Stimulated activated CD4-positive, alpha-beta T cell treated with anti-CD3 and anti-CD28 coated beads, Interleukin-1b, Interleukin-23, amount 100 ng/mL, for 4 hours (primary cell): Measurements from ENCODE around the gene EFCAB6.

Source experiments
- DNase-seq, 2 donors: peaks; one replicate each; pipeline ENCODE4 v3.0.0-alpha.2; 2020; ENCODE audit warnings: low read depth in 2 of 2

EFCAB6 gene

DNA sequence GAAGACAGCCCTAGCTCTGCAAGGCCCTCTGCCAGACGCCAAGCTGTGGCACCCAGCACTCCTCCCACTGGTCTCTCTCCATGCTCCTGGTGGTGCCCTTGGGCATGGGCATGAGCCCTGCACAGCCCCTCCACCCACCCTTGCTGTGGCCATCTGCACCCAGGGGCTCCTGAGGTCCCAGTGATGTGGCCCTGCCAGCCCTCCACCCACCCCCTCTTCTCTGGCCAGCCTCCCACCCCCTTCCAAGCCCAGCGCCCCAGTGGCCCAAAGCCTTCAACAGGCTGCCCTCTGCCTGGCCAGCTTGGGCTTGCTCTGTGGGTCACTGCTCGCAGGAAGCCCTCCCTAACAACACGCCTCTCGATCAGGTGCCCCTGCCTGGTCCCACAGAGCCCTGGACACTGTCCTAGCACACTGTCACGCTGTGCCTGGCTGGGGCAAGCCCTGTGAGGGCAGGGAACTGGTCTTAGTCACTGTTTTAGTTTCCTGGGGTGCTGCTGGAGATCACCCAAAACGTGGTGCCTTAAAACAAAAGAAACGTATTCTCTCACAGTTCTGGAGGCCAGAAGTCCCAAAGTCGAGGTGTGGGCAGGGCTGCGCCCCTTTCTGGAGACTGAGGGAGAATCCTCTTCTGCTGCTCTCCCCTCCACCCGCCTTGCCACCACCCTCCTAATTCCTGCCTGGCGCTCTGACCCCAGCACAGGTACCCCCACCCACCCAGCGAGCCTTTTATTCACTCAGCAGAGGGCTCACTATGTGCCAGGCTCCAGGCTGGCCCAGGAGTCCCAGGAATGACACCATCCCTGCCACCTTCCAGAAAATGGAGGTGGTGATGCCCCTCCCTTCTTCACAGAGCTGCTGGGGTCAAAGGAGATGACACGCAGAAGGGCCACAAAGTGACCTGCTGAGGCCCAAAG lies 35.5 kb upstream of the EFCAB6 start:
- no peak for DNase-seq

DNA sequence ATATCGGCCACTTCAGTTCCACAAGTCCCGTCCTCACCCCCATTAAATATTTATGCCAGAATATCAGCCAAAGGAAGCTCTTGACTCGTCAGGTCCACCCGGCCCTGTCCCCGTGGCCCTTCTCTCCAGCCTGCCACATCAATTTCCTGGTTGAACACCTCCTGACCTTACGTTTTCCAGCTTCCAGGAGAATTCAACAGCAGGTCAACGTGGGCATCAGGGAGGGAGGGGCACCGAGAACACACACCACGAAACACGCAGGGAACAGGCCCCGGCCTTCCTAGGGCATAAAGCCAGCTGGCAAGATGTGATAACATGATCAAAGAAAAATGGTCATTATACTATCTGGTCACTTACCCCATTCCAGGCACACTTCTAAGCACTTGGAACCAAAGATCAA lies 34.9 kb upstream of the EFCAB6 start:
- DNase-seq = no peak

DNA sequence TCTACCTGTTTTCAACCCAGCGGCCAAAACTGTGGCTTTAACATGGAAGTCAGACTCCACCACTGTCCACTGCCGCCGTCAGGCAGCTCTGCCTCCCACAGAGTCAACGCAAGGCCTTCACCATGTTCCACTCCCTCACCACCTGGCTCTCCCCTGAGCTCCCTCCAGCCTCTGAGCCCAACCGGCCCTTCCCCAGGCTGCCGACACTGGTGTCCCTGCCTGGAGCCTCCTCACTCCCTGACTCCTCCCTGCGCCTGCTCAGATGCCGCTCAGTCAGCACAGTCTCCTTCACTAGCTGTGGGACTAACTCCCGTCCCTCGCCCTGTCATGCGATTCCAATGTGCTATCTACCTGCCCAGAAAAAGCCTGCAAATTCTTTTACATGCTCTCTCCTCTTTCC lies 33.9 kb upstream of the EFCAB6 start:
- DNase-seq = no peak

DNA sequence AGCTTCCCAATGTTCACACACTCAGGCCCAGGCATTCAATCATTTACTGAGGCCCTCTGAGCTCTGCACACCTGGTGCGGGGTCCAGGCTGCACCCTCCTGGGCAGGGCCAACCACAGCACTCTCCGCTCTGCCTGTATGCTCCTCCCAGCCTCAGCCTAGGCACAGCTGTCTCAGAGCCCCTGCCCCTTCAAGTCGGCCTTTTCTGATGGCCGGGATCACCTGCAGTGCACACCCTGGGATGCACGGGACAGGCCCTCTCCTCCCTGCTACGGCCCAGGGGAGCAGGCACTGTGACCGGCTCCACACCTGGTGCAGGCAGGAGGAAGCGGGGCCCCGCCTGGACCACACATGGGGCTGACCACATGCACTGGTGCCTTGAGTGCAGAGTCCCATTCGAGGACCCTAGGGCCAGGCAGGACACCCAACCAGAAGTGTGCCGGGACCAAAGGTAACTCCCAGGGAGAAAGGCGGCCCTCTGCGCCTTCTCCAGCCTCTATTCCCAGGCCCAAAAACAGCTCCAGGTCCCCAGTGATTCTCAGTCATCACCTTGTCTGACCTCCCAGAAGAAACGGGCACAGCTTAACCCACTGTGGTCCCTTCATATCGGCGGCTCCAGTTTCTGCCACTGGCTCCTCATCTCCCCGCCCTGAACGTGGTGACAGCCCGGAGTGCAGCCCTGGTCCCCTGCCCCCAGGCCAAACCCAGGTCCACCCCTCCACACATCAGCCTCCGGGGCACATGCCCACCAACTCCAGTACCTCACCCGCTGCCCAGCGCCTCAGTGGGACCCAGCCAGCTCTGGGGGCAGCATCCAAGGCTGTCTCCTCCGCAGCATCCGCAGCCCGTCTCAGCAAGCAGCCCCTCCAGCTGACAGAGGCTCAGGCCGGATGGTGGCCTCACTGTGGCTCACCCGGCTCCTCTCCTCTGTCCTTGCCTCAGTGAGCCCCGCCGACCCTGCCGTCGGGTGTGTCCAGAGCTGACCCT lies 32.7 kb upstream of the EFCAB6 start:
- DNase-seq = no peak

DNA sequence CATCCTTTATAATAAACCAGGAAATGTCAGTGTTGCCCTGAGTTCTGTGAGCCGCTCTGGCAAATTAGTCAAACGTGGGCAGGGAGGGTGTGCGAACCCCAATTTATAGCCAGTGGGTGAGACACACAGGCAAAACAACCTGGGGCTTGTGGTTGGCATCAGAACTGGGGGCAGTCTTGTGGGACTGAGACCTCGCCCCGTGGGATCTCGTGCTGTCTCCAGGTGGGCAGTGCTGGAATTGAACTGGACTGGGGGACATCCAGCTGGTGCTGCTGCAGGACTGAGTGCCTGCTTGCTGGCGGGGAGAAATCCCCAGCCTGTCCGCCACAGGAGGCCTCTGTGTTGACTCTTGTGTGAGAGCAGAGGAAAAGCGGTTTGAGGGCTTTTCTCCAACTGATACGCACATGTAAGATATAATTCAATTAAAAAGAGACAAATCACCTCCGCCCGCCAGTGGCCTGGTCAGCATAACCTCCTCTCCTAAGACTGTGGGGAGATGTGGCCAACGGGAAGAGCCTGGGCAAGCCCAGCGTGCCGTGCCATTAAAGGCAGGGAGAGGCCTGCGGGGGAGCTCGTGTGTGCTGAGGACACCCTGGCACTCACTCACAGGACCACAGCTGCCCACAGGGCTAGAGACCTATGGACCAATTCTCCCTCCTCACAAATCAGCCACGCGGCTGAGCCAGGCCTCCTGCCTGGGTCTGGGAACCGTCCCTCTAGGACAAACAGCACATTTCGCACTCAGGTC lies 31.9 kb upstream of the EFCAB6 start:
- no peak for DNase-seq

DNA sequence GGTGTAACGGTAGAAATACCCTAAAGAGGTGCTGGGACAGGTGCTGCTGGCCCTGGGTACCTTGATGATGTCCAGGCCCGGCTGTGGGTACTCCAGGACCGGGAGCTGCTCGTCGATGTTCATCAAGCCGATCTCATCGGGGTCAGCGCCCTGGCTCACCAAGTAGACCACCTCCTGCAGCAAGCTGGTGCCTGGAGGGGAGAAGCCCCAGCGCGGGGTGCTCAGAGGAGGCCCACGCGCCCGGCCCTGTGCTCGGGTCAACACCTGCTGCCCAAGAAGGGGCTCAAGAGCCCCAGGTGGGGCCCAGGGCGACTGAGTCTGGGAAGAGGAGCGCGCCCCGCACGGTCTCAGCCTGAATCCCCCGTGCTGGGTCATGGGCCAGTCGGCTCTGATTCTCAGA lies 29.6 kb upstream of the EFCAB6 start:
- no peak for DNase-seq

DNA sequence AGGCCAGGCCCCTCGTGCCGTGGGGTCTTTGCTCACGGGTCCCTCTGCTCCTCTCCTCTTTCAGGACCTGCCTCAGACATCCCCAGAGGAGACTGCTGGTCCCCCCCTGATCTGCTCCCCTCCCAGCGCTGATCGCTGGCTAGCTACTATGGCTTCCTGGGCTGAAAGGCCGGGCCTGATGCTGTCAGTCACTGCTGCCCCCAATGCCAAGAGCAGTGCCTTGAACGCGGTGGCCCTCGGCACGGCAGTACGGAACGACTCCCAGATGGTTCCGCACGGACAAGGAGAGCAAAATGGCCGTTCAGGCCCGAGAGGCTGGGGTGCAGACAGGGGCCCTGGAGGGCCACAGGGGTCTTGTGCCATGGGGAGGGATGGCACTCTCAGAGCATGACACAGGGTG lies 28.7 kb upstream of the EFCAB6 start:
- no peak for DNase-seq

DNA sequence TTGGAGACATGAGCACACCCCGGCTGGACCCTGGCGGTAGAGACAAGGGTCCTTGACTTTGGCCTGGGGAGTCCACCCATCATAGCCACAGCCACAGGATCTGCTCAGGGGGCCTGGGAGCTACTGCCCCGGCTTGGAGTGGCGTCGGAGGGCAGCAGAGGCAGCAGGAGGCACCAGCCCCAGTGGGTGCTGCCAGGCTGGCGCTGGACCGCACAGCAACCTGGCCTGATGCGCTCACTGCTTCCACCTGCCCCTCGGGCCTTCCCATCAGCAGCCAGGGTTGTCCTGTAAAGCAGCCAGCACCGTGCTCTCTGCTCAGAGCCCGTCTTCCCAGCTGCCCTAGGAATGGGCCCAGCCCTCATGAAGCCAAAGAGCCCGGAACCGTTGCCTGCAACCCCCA lies 28.3 kb upstream of the EFCAB6 start:
- DNase-seq = no peak

DNA sequence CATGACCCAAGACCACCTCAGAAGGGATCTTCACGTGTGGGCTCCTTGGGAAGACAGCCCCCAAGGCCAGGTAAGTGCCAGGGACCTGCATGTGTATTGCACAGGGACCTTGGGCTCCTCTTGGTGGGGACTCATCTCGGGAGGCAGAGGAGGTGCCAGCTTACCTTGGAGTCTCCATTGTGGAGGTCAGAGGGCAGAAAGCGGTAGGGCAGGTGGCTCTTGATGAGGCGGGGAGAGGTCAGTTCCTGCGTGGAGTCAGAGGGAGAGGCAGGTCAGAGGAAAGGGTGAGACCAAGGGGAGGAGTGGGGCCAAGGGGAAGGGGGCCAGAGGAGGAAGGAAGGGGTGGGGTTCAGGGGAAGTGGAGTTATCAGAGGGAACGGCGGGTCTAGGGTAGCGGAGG lies 27.7 kb upstream of the EFCAB6 start:
- DNase-seq = no peak

DNA sequence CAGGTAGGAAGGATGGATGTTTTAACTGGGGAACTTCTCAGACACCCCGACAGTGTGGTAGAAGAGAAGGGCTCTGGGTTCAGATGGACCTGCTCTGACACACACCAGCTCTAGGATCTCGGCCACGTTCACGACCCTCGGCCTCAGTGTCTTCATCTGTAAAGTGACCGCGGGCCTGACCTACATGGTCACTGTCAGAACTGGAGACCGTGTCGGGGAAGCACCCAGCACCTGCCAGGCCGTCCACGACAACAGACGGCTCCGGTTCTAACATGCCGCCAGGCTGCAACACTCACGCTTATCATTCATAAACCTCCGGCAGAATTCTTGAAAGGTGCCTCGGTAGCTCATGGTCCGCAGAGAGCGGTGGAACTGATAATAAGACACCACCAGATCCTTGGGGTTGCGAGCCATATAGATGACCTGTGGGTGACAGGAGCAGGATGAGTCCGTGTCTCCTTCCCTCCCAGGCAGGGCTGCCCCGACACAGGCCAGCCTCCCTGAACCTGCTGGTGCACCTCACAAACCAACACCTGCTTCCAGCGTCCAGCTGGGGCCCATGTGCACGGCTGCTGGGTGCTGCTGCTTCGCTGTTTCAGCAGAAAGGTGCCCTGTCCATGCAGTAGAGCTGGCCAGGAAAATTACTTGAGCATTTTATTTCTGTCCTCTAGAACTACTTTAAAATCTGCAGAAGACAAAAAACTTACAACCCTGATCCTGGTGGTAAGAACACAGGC lies 26.6 kb upstream of the EFCAB6 start:
- no peak for DNase-seq

DNA sequence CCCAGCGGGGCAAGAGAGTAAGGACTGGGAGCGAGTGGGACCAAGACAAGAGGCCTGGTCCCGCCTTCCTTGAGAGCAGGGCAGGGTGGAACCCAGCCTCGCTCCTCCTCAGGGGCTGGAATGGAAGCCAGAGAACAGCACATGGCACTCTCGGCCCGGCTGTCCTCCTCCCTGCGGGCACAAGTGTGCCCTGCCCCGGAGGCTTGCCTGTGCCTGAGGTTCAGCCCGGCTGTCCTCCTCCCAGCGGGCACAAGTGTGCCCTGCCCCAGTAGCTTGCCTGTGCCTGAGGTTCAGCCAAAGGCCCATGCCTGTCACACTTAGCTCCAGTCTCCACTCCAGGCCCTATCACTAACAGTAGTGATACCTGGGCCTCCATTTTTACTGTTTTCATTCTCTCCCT lies 26.1 kb upstream of the EFCAB6 start:
- DNase-seq = no peak

DNA sequence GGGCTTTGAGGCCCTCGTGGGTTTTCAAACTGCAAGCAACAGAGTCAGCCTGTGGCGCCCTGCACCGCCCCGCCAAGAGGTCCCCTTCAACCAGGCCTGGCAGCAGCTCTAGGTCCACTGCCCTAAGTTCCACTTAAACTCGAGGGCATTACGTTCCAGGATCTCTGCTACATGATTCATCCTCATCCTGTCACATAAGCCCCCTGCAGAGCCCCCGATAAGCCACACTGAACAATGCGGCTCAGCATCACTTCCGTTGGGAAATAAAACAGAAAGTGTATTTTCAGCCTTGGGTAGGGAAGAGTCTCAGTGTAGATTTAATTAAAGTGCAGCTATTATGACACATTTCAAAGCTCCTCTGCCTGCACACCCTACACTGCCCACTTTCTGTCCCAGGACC lies 25.6 kb upstream of the EFCAB6 start:
- no peak for DNase-seq

DNA sequence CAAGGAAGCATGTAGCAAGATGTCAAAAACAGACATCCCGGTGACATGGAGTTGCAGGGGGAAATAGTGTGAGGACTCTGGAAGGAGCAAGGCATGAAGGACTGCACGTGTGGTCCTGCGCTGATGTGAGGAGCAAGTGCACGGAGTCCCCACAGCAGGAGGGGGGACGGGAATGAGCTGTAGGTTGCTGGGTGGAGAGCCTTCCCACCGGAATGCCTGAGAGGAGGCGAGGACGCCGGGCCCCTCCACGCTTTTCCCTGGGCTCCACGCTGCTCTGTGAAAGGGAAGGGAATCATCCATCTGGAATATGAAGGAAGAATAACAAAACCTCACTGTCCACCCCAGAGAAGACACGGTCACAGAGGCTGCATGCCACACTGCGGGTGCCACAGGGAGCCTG lies 23.6 kb upstream of the EFCAB6 start:
- no peak for DNase-seq

DNA sequence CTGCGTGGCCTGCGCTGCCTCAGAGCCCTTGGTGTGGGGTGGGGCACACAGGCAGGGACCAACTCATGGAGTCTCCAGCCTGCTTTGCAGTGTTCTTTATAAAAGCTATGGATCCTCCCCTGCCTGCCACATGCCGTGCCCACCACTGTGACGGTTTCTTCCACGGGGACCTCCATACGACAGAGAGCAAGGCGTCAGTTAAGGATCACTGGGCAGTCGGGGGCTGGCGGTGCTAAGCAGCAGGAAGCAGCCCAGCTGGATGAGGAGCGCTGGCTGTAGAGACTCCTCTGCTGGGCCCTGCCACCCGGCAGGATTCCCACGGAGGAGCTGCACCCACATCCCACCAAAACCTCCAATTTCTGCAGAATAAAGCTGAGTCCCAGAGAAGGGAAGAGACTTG lies 23.1 kb upstream of the EFCAB6 start:
- DNase-seq = no peak

DNA sequence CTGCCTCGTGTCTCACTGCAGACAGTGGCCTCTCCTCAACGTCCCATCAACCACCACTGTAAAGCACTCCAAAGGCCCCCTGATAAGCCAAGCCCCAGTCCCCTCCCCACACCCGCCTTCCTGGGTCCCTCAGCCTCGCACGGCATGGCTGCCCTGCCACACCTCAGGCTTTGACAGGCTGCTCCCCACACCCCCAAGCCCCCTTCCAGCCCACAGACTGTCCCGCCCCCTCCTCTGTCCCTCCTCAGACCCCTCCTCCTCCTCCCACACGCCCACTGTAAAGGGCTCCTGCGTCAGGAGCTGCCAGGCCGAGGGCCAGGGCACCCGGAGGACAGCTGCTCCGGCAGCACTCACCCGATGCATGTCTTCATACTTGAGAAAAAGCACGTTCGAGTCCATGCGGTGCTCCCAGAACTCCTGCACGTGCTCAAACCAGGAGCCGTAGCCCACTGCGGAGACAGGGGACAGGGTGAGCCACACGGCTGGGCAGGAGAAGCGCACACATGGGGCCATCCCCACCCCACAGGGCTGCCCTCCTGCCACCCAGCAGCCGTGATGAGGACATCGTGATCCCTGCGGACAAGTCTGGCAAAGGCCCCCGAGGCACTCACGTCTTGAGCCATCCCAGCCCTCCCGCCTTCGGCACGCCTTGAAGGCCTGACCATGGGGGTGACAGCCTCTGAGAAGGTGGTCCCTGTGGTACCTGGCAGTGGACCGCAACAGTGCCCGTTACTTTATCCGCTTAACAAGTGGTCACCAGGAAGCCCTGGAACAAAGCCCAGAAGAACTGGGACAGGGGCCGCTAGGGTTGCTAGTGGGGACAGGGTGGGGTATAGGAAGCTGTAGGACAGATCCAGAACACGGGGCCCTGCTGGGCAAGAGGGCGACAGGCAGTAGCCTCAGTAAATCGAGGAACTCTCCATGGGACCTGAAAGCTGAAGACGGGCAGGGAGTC lies 21.5 kb upstream of the EFCAB6 start:
- no peak for DNase-seq

DNA sequence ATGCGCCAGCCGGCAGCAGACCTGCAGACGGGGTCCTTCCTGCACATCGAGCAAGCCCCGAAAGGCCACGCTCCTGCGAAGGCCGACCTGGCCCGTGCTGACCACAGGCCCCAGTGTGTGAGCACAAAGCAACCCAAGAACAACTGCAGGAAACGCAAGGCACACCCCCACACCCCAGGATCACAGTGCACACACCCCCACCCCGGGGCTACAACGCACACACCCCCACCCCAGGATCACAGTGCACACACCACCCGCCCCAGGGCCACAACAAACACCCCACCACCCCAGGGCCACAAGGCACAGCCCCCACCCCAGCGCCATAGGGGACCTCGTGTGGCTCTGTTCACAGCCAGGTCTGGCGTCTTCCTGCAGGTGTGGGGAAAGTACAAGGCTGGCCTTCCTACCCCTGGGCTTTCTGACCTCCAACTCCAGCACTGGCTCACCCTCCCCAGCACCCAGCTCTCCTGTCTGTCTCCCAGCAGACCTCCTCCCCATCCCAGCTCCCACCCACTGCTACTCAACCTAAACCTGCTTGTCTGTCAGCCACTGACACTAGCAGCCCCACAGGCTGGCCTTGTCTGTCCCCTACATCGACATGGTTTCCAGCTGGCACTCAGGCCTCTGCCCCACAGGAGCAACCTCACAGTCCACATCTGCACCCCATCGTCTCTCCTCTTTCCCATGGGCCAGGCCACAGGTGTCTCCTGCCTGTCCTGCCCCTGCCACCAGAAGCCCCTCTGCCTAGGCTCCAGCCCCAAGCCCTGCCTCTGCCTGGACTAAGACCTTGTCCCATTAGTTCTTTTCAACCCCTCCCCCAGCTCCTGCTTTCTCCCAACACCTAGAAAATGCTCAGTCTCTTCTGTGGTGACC lies 20.5 kb upstream of the EFCAB6 start:
- no peak for DNase-seq

DNA sequence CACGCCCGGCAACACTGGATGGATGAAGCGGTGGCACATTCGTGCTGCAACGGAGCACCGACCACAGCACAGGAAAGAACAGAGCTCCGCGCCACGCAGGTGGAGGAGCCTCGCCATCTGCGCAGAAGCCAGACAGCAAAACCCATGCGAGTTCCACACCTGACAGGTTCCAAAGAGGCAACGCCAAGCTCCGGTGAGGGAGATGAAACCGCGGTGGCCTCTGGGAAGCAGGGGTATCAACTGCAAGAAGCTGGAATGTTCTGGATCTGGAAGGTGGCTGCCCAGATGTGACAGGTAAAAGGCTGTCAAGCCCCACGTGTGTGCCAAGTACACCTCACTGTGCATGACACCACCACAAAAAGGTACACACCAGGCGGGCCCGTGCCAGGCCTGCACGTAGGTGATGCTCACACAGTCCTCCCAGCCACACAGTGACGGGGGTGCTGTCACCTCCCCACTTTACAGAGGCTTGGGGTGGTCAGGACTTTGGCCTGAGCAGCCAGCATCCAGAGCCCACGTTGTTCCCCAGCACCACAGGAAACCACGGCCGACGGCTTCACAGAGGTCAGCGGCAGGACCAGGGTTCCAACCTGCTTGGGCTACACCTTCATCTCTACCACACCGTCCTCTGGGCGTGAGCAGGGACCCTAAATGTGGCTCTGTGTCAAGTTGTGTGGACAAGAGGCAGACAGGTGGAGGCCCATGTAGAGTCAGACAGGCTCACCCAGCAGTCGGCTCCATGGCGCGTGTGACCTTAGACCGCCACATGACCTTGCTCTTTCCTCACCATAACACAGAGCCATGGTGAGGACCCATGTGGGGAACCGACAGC lies 19.7 kb upstream of the EFCAB6 start:
- DNase-seq = no peak

DNA sequence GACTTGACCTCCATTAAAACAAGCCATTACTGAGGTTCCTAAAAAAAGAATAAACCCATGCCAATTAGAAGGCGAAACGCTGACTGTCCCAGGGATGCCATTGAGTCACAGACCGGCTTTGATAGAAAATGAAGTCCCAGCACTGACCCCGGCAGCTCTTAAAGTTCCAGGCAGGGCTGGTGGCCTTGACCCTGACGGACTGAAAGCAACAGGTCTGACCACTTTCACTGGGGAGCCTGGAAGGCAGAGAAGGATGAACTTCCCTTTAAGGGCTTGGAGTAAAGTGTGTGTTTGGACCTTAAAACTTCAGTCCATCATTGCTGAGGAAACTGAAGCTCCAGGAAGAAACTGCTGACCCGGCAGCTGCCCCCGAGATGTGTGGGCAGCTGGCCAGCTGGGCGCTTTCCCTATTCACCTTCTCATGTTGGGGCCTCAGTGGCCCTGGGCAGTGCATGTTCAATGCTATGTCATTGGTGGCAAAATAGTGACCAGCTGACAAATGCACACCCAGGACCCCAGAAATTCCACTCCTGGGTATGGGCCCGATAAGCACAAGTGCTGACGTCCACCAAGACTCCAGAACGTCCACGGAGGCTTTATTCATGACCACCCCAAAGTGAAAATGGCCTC lies 18.9 kb upstream of the EFCAB6 start:
- no peak for DNase-seq
